Esophagus squamous epithelium (tissue), 5 donors: ENCODE measurements around the gene TGFB1I1. TPM values are rescaled to one million over a fixed set of nuclear protein-coding genes. Genes with fewer than 3 reads are reported as not detected.
"Not testable (repeated sequence)": the region's sequence is repeated elsewhere in the genome, so short reads cannot be mapped to it uniquely, and the experiment has no call there.

ENCODE experiments used
- DNase-seq: peaks from one replicate; lab custom pipeline; 2025; lab: John Stamatoyannopoulos, UW
- H3K27ac ChIP-seq, 4 donors: fragments of 200-600 bp; sonication (generic); one replicate each; pipeline ENCODE4 v1.5.1; 2016 to 2019; ENCODE audit warnings: mild to moderate bottlenecking in 1 of 4
- H3K27me3 ChIP-seq, 4 donors: fragments of 200-600 bp; sonication (generic); 1 replicate in 3 of 4; 2 replicates in 1 of 4; pipeline versions ENCODE4 v1.5.1 to v1.6.0; 2017 to 2021; ENCODE audit warnings: antibody characterized with exemption in 1 of 4
- H3K36me3 ChIP-seq, 3 donors: fragments of 200-600 bp; sonication (generic); one replicate each; pipeline ENCODE4 v1.5.1; 2016 to 2019
- H3K4me1 ChIP-seq, 3 donors: fragments of 200-600 bp; sonication (generic); one replicate each; pipeline ENCODE4 v1.5.1; 2017 to 2019
- H3K4me3 ChIP-seq, 4 donors: fragments of 200-600 bp; sonication (generic); 1 replicate in 3 of 4; 2 replicates in 1 of 4; pipeline ENCODE4 v1.5.1; 2016 to 2019; ENCODE audit warnings: mild to moderate bottlenecking in 2 of 4, moderate library complexity in 1 of 4
- H3K9me3 ChIP-seq, 3 donors: fragments of 200-600 bp; sonication (generic); one replicate each; pipeline ENCODE4 v1.5.1; 2016 to 2019
- CTCF ChIP-seq, 6 experiments: fragments of 450-650 bp in 4 of 6; fragments of 200-600 bp in 2 of 6; sonication (generic) in 2 of 6; IDR thresholded peaks; one replicate each; pipeline ENCODE4 v1.5.1; 2016 to 2019; ENCODE audit warnings: antibody characterized with exemption in 6 of 6, mild to moderate bottlenecking in 4 of 6, moderate library complexity in 4 of 6
- POLR2A ChIP-seq, 4 donors: fragments of 450-650 bp; IDR thresholded peaks; one replicate each; pipeline ENCODE4 v1.6.1; 2017; ENCODE audit warnings: antibody characterized with exemption in 4 of 4, mild to moderate bottlenecking in 4 of 4, moderate library complexity in 3 of 4
- WGBS, 2 donors: methylation state at CpG; one replicate each; pipeline ENCODE4 v1.1.5; 2018; 5-methylcytosine and 5-hydroxymethylcytosine counted together
- intact Hi-C: fragments of 100-400 bp; cut with DNase I; formaldehyde crosslinking; loops from one replicate; pipeline ENCODE4 v1.15.0; 2022
- total RNA-seq, 4 donors: library from RNA; depleted of rRNA; stranded (reverse); fragments of >200 nt; gene quantifications; one replicate each; pipeline ENCODE4 v1.1.0, GENCODE V29; 2016
- donor health status: DM: yes; HTN: yes; CAD: no.

The TGFB1I1 gene
- total RNA-seq, 4 donors from 2014 or later: 7.5 to 70.6 (median 11.1) TPM

GRCh38 chr16:31440516-31441184 is 31.3 kb upstream of the TGFB1I1 start:
- Histone ChIP-seq H3K9me3 (no peaks in the 10 kb centered on the region), H3K27ac (no peak overlapping the region)
- intact Hi-C loops: loop anchor here (5.0 kb wide), 1 partner anchor 453 kb away; the partner anchor contains the start of gene HSD3B7

GRCh38 chr16:31441956-31442355 is 30.0 kb upstream of the TGFB1I1 start:
- Histone ChIP-seq H3K4me1 (peaks cover 0 to 19% (median 5%) of the 10 kb centered on the region in 3 donors), H3K4me3 (peak overlapping the region in 3 of 4 donors; percentile 67 to 70 (median 70)), H3K36me3 (no peaks in the 10 kb centered on the region), H3K27me3 (no peaks in the 10 kb centered on the region), H3K9me3 (no peaks in the 10 kb centered on the region), H3K27ac (peak overlapping the region in 2 of 4 donors; percentile 90 to 92)
- TF ChIP-seq POLR2A (IDR thresholded peaks at IDR 0.05): no peak
- TF ChIP-seq CTCF (IDR thresholded peaks at IDR 0.05): no peak
- 84% methylated on average over 33 to 34 of the region's 34 CpGs for WGBS, 2 donors
- DNase-seq: no peak
- intact Hi-C loops: loop anchor here (5.0 kb wide), 1 partner anchor 455 kb away; the partner anchor contains the start of gene HSD3B7

More at GRCh38 chr16:31440516-31441184, 31.3 kb upstream of the TGFB1I1 start:
- no peaks in the 10 kb centered on the region for H3K36me3 ChIP-seq
- no peak overlapping the region for H3K4me3 ChIP-seq
- WGBS, 2 donors: 66 to 74% methylated on average over 4 of the region's 4 CpGs
- peaks cover 0 to 23% (median 7%) of the 10 kb centered on the region in 3 donors for H3K4me1 ChIP-seq
- TF ChIP-seq POLR2A (IDR thresholded peaks at IDR 0.05) (no peak), CTCF (IDR thresholded peaks at IDR 0.05) (no peak)
- peaks cover 0 to 13% (median 0%) of the 10 kb centered on the region in 4 donors for H3K27me3 ChIP-seq
- DNase-seq: no peak

- H3K36me3 ChIP-seq, intact Hi-C loops, DNase-seq, H3K27me3 ChIP-seq, H3K4me3 ChIP-seq, H3K9me3 ChIP-seq, H3K27ac ChIP-seq: not testable (repeated sequence)
- 69 to 83% methylated on average over 6 of the region's 6 CpGs for WGBS, 2 donors
- peaks cover 0 to 19% (median 5%) of the 10 kb centered on the region in 3 donors for H3K4me1 ChIP-seq
Measured at GRCh38 chr16:31445931-31446330, 26.0 kb upstream of the TGFB1I1 start.

GRCh38 chr16:31451201-31451600 is 20.8 kb upstream of the TGFB1I1 start:
- intact Hi-C loops: no loop called here
- no peak for TF ChIP-seq CTCF (IDR thresholded peaks at IDR 0.05)
- TF ChIP-seq POLR2A (IDR thresholded peaks at IDR 0.05): no peak
- WGBS, 2 donors: 59 to 75% methylated on average over 5 of the region's 5 CpGs

GRCh38 chr16:31451681-31452351 is 20.1 kb upstream of the TGFB1I1 start:
- Histone ChIP-seq H3K27ac (peak overlapping the region in 3 of 4 donors; percentile 84 to 92 (median 92)), H3K27me3 (no peaks in the 10 kb centered on the region), H3K36me3 (peaks cover 0 to 4% (median 0%) of the 10 kb centered on the region in 3 donors), H3K9me3 (no peaks in the 10 kb centered on the region), H3K4me3 (no peak overlapping the region), H3K4me1 (peaks cover 28 to 59% (median 47%) of the 10 kb centered on the region in 3 donors)
- TF ChIP-seq CTCF (IDR thresholded peaks at IDR 0.05): peak in 5 of 6 experiments; percentile 48 to 74 (median 57)
- no peak for TF ChIP-seq POLR2A (IDR thresholded peaks at IDR 0.05)
- 36 to 41% methylated on average over 8 to 11 of the region's 11 CpGs for WGBS, 2 donors
- intact Hi-C loops: no loop called here
- no peak for DNase-seq

More at GRCh38 chr16:31451201-31451600, 20.8 kb upstream of the TGFB1I1 start:
- no peaks in the 10 kb centered on the region for H3K27me3 ChIP-seq
- DNase-seq: no peak
- H3K36me3 ChIP-seq: peaks cover 0 to 4% (median 0%) of the 10 kb centered on the region in 3 donors
- H3K4me1 ChIP-seq: peaks cover 24 to 53% (median 41%) of the 10 kb centered on the region in 3 donors
- H3K9me3 ChIP-seq: no peaks in the 10 kb centered on the region
- no peak overlapping the region for H3K4me3 ChIP-seq
- H3K27ac ChIP-seq: peak overlapping the region in 3 of 4 donors; percentile 84 to 92 (median 92)
